ENCODE measurements around the gene DZANK1. TPM values are rescaled to one million over a fixed set of nuclear protein-coding genes. Genes with fewer than 3 reads are reported as not detected.
"Not testable (repeated sequence)": the region's sequence is repeated elsewhere in the genome, so short reads cannot be mapped to it uniquely, and the experiment has no call there.

DZANK1 gene
- total RNA-seq, 2 donors from 2014 or later: 1.6 TPM

GRCh38 chr20:18362916-18363315 lies 103.9 kb downstream of the DZANK1 start:
- Histone ChIP-seq H3K9me3 (no peaks in the 10 kb centered on the region), H3K36me3 (replicated peaks in 1 of 2; ENCODE audit: insufficient read depth in 1 of 2, low read depth in 2 of 2) (no peaks in the 10 kb centered on the region), H3K4me3 (no peak overlapping the region), H3K4me1 (no peaks in the 10 kb centered on the region), H3K27me3 (no peaks in the 10 kb centered on the region), H3K27ac (no peak overlapping the region)
- intact Hi-C loops (cut with DNase I): no loop called here
- DNase-seq (no peak), ATAC-seq (no peak)
- 76 to 81% methylated on average over 13 of the region's 13 CpGs for WGBS, 2 donors
- TF ChIP-seq CTCF (IDR thresholded peaks at IDR 0.05) (no peak), POLR2A (IDR thresholded peaks at IDR 0.05) (no peak)

GRCh38 chr20:18361678-18362077 lies 105.2 kb downstream of the DZANK1 start:
- Histone ChIP-seq H3K36me3 (replicated peaks in 1 of 2; ENCODE audit: insufficient read depth in 1 of 2, low read depth in 2 of 2) (no peaks in the 10 kb centered on the region), H3K4me1 (no peaks in the 10 kb centered on the region), H3K27ac (no peak overlapping the region), H3K27me3 (no peaks in the 10 kb centered on the region), H3K9me3 (no peaks in the 10 kb centered on the region), H3K4me3 (no peak overlapping the region)
- no peak for DNase-seq
- no peak for TF ChIP-seq POLR2A (IDR thresholded peaks at IDR 0.05)
- TF ChIP-seq CTCF (IDR thresholded peaks at IDR 0.05): no peak
- intact Hi-C loops (cut with DNase I): no loop called here
- 83 to 92% methylated on average over 1 of the region's 1 CpG for WGBS, 2 donors
- no peak for ATAC-seq

- 29 to 50% methylated on average over 1 of the region's 1 CpG for WGBS, 2 donors
- intact Hi-C loops (cut with DNase I): no loop called here
- no peaks in the 10 kb centered on the region for H3K36me3 ChIP-seq (replicated peaks in 1 of 2; ENCODE audit: insufficient read depth in 1 of 2, low read depth in 2 of 2)
- H3K9me3 ChIP-seq: no peaks in the 10 kb centered on the region
- H3K27me3 ChIP-seq: no peaks in the 10 kb centered on the region
- ATAC-seq (no peak), DNase-seq (no peak)
- H3K27ac ChIP-seq: no peak overlapping the region
- no peak overlapping the region for H3K4me3 ChIP-seq
- H3K4me1 ChIP-seq: no peaks in the 10 kb centered on the region
- TF ChIP-seq CTCF (IDR thresholded peaks at IDR 0.05) (no peak), POLR2A (IDR thresholded peaks at IDR 0.05) (no peak)
Measured at GRCh38 chr20:18360635-18361034, 106.2 kb downstream of the DZANK1 start.

- intact Hi-C loops (cut with DNase I): no loop called here
- no peak overlapping the region for H3K4me3 ChIP-seq
- no peak for DNase-seq
- no peaks in the 10 kb centered on the region for H3K4me1 ChIP-seq
- H3K27me3 ChIP-seq: no peaks in the 10 kb centered on the region
- H3K27ac ChIP-seq: no peak overlapping the region
- TF ChIP-seq CTCF (IDR thresholded peaks at IDR 0.05) (no peak), POLR2A (IDR thresholded peaks at IDR 0.05) (no peak)
- ATAC-seq: no peak
- 92 to 96% methylated on average over 1 of the region's 1 CpG for WGBS, 2 donors
- no peaks in the 10 kb centered on the region for H3K9me3 ChIP-seq
- no peaks in the 10 kb centered on the region for H3K36me3 ChIP-seq (replicated peaks in 1 of 2; ENCODE audit: insufficient read depth in 1 of 2, low read depth in 2 of 2)
Measured at GRCh38 chr20:18359854-18360253, 107.0 kb downstream of the DZANK1 start.

GRCh38 chr20:18349749-18350148 lies 117.1 kb downstream of the DZANK1 start:
- WGBS, 2 donors: 55 to 65% methylated on average over 3 of the region's 3 CpGs
- intact Hi-C loops (cut with DNase I); H3K4me3 ChIP-seq; DNase-seq; H3K27me3 ChIP-seq; H3K27ac ChIP-seq; H3K36me3 ChIP-seq (replicated peaks in 1 of 2; ENCODE audit: insufficient read depth in 1 of 2, low read depth in 2 of 2); H3K4me1 ChIP-seq; ATAC-seq; H3K9me3 ChIP-seq: not testable (repeated sequence)

MicroRNA genes within 50 kb of the gene (microRNA counts, 767-probe panel; counts per million panel counts)
- microRNA hsa-miR-3192: 0 to 736 counts per million in 2 donors

Small RNA genes within 50 kb of the gene (microRNA-seq; reads per million reads assigned to microRNA genes)
- gene MIR3192 (ENCODE audit: borderline number of aligned reads in 2 of 2, borderline replicate concordance in 2 of 2): 0 to 1.3 reads per million in 2 donors

Small RNA genes within 50 kb of the gene (small RNA-seq; reads per million reads assigned to genes)
- gene MIR3192 (not detected), gene RNA5SP476 (not detected)

Other genes with a start within 250 kb of the DZANK1 start
- gene ZNF133, start 178.5 kb downstream of the DZANK1 start, total RNA-seq: 10 to 100 TPM; 10.9 to 22.7 TPM
- 1 to 10 TPM; 2.6 to 4.9 TPM for gene POLR3F, start 360 bp upstream of the DZANK1 start, total RNA-seq
- gene RBBP9, start 30.2 kb upstream of the DZANK1 start, total RNA-seq: 1 to 10 TPM; 6.6 to 8.3 TPM
- 10 to 100 TPM; 29.0 to 36.3 TPM for gene SEC23B, start 40.9 kb upstream of the DZANK1 start, total RNA-seq
- 10 to 100 TPM; 41.2 to 58.4 TPM for gene SMIM26, start 100.4 kb upstream of the DZANK1 start, total RNA-seq
- gene DTD1, start 121.0 kb upstream of the DZANK1 start, total RNA-seq: 10 to 100 TPM in 1 of 2 donors, 1 to 10 TPM in 1; 8.9 to 16.1 TPM